GM23248 (cell line): ENCODE results near the gene MAGI1. TPM values are rescaled to one million over a fixed set of nuclear protein-coding genes. Genes with fewer than 3 reads are reported as not detected.

Source experiments
- DNase-seq: peaks from one replicate; pipeline ENCODE4 v3.0.0-alpha.2; 2015
- H2AFZ ChIP-seq: fragments of 200-600 bp; sonication (generic); 2 replicates; pipeline ENCODE4 v1.6.1; 2016; ENCODE audit warnings: antibody characterized with exemption
- H3F3A ChIP-seq: fragments of 200-600 bp; sonication (generic); 2 replicates; pipeline ENCODE4 v1.6.1; 2016; ENCODE audit warnings: mild to moderate bottlenecking, antibody characterized with exemption, mixed run types; ENCODE audit not compliant: insufficient read depth
- H3K27ac ChIP-seq: fragments of 200-600 bp; sonication (generic); 2 replicates; pipeline ENCODE4 v1.5.1; 2016; ENCODE audit warnings: mild to moderate bottlenecking
- H3K27me3 ChIP-seq: fragments of 200-600 bp; sonication (generic); replicated peaks from 2 replicates; pipeline ENCODE4 v1.6.1; 2016; ENCODE audit warnings: mild to moderate bottlenecking; ENCODE audit not compliant: insufficient read depth
- H3K36me3 ChIP-seq: fragments of 200-600 bp; sonication (generic); 2 replicates; pipeline ENCODE4 v1.6.1; 2016; ENCODE audit warnings: low read depth, mild to moderate bottlenecking
- H3K4me1 ChIP-seq: fragments of 200-600 bp; sonication (generic); 2 replicates; pipeline ENCODE4 v1.6.1; 2016; ENCODE audit warnings: mild to moderate bottlenecking; ENCODE audit not compliant: insufficient read depth
- H3K4me2 ChIP-seq: fragments of 200-600 bp; sonication (generic); one replicate; pipeline ENCODE4 v1.6.1; 2016; ENCODE audit warnings: mild to moderate bottlenecking; ENCODE audit not compliant: unreplicated experiment
- H3K4me3 ChIP-seq: fragments of 200-600 bp; sonication (generic); 2 replicates; pipeline ENCODE4 v1.5.1; 2016; ENCODE audit warnings: mild to moderate bottlenecking
- H3K79me2 ChIP-seq: fragments of 200-600 bp; sonication (generic); 2 replicates; pipeline ENCODE4 v1.6.1; 2016; ENCODE audit warnings: mild to moderate bottlenecking; ENCODE audit not compliant: insufficient read depth
- H3K9ac ChIP-seq: fragments of 200-600 bp; sonication (generic); 2 replicates; pipeline ENCODE4 v1.6.1; 2016; ENCODE audit warnings: mild to moderate bottlenecking
- H3K9me2 ChIP-seq: fragments of 200-600 bp; sonication (generic); 2 replicates; pipeline ENCODE4 v1.6.1; 2016; ENCODE audit warnings: mixed run types, mild to moderate bottlenecking, moderate library complexity; ENCODE audit not compliant: insufficient read depth
- H3K9me3 ChIP-seq: fragments of 200-600 bp; sonication (generic); one replicate; pipeline ENCODE4 v1.6.1; 2017; ENCODE audit warnings: low read depth
- H4K20me1 ChIP-seq: fragments of 200-600 bp; sonication (generic); 2 replicates; pipeline ENCODE4 v1.6.0; 2016; ENCODE audit not compliant: insufficient read depth
- EZH2 ChIP-seq: fragments of 200-600 bp; sonication (generic); IDR thresholded peaks from 2 replicates; pipeline ENCODE4 v1.6.1; 2018; ENCODE audit warnings: antibody characterized with exemption, mild to moderate bottlenecking; ENCODE audit not compliant: insufficient read depth, poor library complexity, severe bottlenecking
- EZH2phosphoT487 ChIP-seq: fragments of 200-600 bp; sonication (generic); IDR thresholded peaks from 2 replicates; pipeline ENCODE4 v1.6.1; 2018; ENCODE audit warnings: antibody characterized with exemption, moderate library complexity, mild to moderate bottlenecking, low read depth; ENCODE audit not compliant: insufficient read depth
- WGBS, 2 experiments: methylation state at CpG; one replicate each; pipeline ENCODE4 v1.1.6; 2015 to 2017; ENCODE audit warnings: low lambda C conversion rate in 2 of 2, low coverage in 1 of 2; ENCODE audit errors: missing lambda C conversion rate in 2 of 2; 5-methylcytosine and 5-hydroxymethylcytosine counted together
- in situ Hi-C: fragments of 300-500 bp; cut with MboI; formaldehyde crosslinking; loops from 2 replicates; pipeline ENCODE4 v1.15.0; 2020
- polyA plus RNA-seq: library from polyadenylated mRNA; unstranded; fragments of >200 nt; fragmentation: Nextera tagmentation; extraction: Ambion mirVana; gene quantifications from 2 replicates; pipeline ENCODE4 v1.2.1, GENCODE V29; 2016
- total RNA-seq: library from RNA; depleted of rRNA; stranded (reverse); fragments of >200 nt; shearing (Covaris generic); gene quantifications from 2 replicates; pipeline ENCODE4 v1.2.3, GENCODE V29; 2014

MAGI1 gene
- total and polyA plus RNA-seq, 2 experiments from 2014 or later = 7.3 to 13.8 TPM

GRCh38 chr3:65675011-65675410 is 363.7 kb downstream of the MAGI1 start:
- no peaks in the 10 kb centered on the region; the same call in 1 of the 2 replicates for H4K20me1 ChIP-seq
- H3K9ac ChIP-seq = no peak overlapping the region
- WGBS, 2 experiments = 47 to 56% methylated on average over 3 of the region's 3 CpGs
- DNase-seq = no peak
- H3K4me2 ChIP-seq = no peak overlapping the region
- no peaks in the 10 kb centered on the region for H3K4me1 ChIP-seq
- H3K9me3 ChIP-seq = no peaks in the 10 kb centered on the region
- H2AFZ ChIP-seq = no peak overlapping the region
- no peak for TF ChIP-seq EZH2phosphoT487
- TF ChIP-seq EZH2 = no peak
- no peak overlapping the region for H3K27ac ChIP-seq
- in situ Hi-C loops = no loop called here
- H3F3A ChIP-seq = no peaks in the 10 kb centered on the region
- H3K27me3 ChIP-seq = no peaks in the 10 kb centered on the region
- no peaks in the 10 kb centered on the region for H3K36me3 ChIP-seq
- H3K4me3 ChIP-seq = no peak overlapping the region
- peaks cover 56% of the 10 kb centered on the region; the same call in 1 of the 2 replicates for H3K79me2 ChIP-seq
- no peaks in the 10 kb centered on the region for H3K9me2 ChIP-seq

GRCh38 chr3:65674226-65674625 is 364.5 kb downstream of the MAGI1 start:
- H3K36me3 ChIP-seq = no peaks in the 10 kb centered on the region
- H3K4me3 ChIP-seq = no peak overlapping the region
- in situ Hi-C loops = no loop called here
- no peaks in the 10 kb centered on the region for H3K9me2 ChIP-seq
- H2AFZ ChIP-seq = no peak overlapping the region
- DNase-seq = no peak
- 50 to 55% methylated on average over 2 of the region's 2 CpGs for WGBS, 2 experiments
- no peaks in the 10 kb centered on the region for H3F3A ChIP-seq
- H3K79me2 ChIP-seq = peaks cover 51% of the 10 kb centered on the region; the same call in 1 of the 2 replicates
- H3K9me3 ChIP-seq = no peaks in the 10 kb centered on the region
- H3K9ac ChIP-seq = no peak overlapping the region
- no peak overlapping the region for H3K4me2 ChIP-seq
- H3K4me1 ChIP-seq = no peaks in the 10 kb centered on the region; the same call in 1 of the 2 replicates
- H4K20me1 ChIP-seq = no peaks in the 10 kb centered on the region; the same call in 1 of the 2 replicates
- no peak overlapping the region for H3K27ac ChIP-seq
- TF ChIP-seq EZH2 = no peak
- TF ChIP-seq EZH2phosphoT487 = no peak
- H3K27me3 ChIP-seq = no peaks in the 10 kb centered on the region

GRCh38 chr3:65672871-65673815 is 365.6 kb downstream of the MAGI1 start:
- Histone ChIP-seq H3K27ac (no peak overlapping the region), H3K9ac (no peak overlapping the region), H3K9me3 (no peaks in the 10 kb centered on the region), H3K79me2 (peaks cover 44% of the 10 kb centered on the region; the same call in 1 of the 2 replicates), H2AFZ (no peak overlapping the region), H3F3A (no peaks in the 10 kb centered on the region), H3K9me2 (no peaks in the 10 kb centered on the region), H4K20me1 (no peaks in the 10 kb centered on the region; the same call in 1 of the 2 replicates), H3K4me3 (no peak overlapping the region), H3K4me2 (no peak overlapping the region), H3K4me1 (no peaks in the 10 kb centered on the region; the same call in 1 of the 2 replicates), H3K27me3 (no peaks in the 10 kb centered on the region), H3K36me3 (no peaks in the 10 kb centered on the region)
- TF ChIP-seq EZH2phosphoT487 = no peak
- no peak for TF ChIP-seq EZH2
- in situ Hi-C loops = no loop called here
- 57 to 60% methylated on average over 11 of the region's 11 CpGs for WGBS, 2 experiments
- DNase-seq = peak; percentile 70

- H2AFZ ChIP-seq = no peak overlapping the region
- no peaks in the 10 kb centered on the region for H3K36me3 ChIP-seq
- DNase-seq = no peak
- H3K9ac ChIP-seq = no peak overlapping the region
- TF ChIP-seq EZH2phosphoT487 (no peak), EZH2 (no peak)
- peaks cover 42% of the 10 kb centered on the region; the same call in 1 of the 2 replicates for H3K79me2 ChIP-seq
- no peaks in the 10 kb centered on the region; the same call in 1 of the 2 replicates for H3K4me1 ChIP-seq
- H3K4me3 ChIP-seq = no peak overlapping the region
- no peaks in the 10 kb centered on the region for H3K9me3 ChIP-seq
- no peak overlapping the region for H3K4me2 ChIP-seq
- no peaks in the 10 kb centered on the region for H3F3A ChIP-seq
- in situ Hi-C loops = no loop called here
- no peaks in the 10 kb centered on the region for H3K27me3 ChIP-seq
- H3K9me2 ChIP-seq = no peaks in the 10 kb centered on the region
- WGBS, 2 experiments = 75 to 84% methylated on average over 1 of the region's 1 CpG
- no peak overlapping the region for H3K27ac ChIP-seq
- H4K20me1 ChIP-seq = no peaks in the 10 kb centered on the region; the same call in 1 of the 2 replicates
Observed at GRCh38 chr3:65672061-65672460, 366.7 kb downstream of the MAGI1 start.
